PFSK-1 (cell line): ENCODE measurements around the gene LSM7.

Source experiments
- POLR2AphosphoS5 ChIP-seq: IDR thresholded peaks from 2 replicates; pipeline ENCODE4 v1.6.1; 2012; ENCODE audit warnings: low read depth, mild to moderate bottlenecking, control low read depth, low read length, moderate library complexity
- REST ChIP-seq, 2 experiments: IDR thresholded peaks; 2 replicates each; pipeline versions ENCODE4 v1.6.1 to v1.8.0; 2011 to 2012; ENCODE audit warnings: low read depth in 2 of 2, low read length in 2 of 2, control low read depth in 1 of 2, inconsistent platforms in 1 of 2, mild to moderate bottlenecking in 1 of 2, moderate library complexity in 1 of 2; ENCODE audit not compliant: insufficient read depth in 1 of 2
- TAF1 ChIP-seq: IDR thresholded peaks from 2 replicates; pipeline ENCODE4 v1.6.1; 2012; ENCODE audit warnings: low read length, control low read depth, borderline replicate concordance; ENCODE audit not compliant: insufficient read depth

DNA sequence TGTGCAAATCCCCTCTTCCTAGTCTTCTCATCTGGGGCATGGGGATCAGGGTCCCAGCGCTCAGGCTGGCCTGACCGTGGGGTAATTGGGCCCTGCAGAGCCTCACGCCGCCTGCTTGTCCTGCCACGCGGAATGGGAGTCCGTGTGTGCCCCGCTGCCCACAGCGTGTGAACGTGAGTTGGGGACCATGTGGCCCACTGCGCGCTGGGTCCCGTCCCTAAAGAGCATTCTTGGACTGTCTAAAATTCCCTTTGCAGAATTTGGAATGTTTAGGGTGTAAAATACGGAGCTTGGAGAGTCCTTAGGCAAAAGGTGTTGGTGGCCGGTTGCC, 34.5 kb upstream of the LSM7 start:
- no peak for TF ChIP-seq POLR2AphosphoS5
- no peak for TF ChIP-seq REST (IDR thresholded peaks at IDR 0.05; ENCODE audit: insufficient read depth in 1 of 2, low read depth in 2 of 2, low read length in 2 of 2)
- TF ChIP-seq TAF1 = no peak
